Measurements from ENCODE around the gene SYCP2.
"Not testable (repeated sequence)": the region's sequence is repeated elsewhere in the genome, so short reads cannot be mapped to it uniquely, and the experiment has no call there.

Gene SYCP2

DNA sequence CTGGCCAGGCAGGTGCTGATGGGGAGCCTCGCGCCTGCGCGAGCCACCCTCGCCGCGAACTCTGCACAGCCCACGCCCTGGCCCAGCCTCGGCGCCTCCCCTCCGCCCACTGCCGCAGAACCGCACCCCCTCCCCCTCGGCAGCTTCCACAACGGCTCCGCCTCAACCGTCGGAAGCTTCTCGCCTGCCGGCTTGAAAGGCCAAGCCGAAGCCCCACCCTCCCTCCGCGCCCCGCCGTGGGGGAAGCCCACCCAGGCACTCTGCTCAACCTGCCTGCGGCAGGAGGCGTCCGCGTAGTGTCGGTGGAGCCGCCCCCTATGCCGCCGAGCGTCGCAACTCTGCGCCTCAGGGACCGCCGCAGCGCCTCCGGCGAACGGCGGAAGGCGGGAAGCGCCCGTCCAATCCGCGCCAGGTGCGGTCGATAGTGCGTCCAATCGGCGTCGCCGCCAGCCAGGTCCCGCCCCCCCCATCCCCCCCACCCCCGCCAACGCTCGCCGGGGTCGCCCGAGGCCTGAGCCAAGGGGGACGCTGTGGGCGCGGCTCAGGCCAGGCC is at the start of gene SYCP2:
TSS of gene SYCP2 (minus strand) at position 342 of the 553 bp plus-strand sequence. CDS start 11,224 bp downstream, outside the sequence.
- no peak for DNase-seq

GRCh38 chr20:59983076-59983475 is 49.6 kb upstream of the SYCP2 start:
- no peak for DNase-seq

- no peak for DNase-seq
These were observed 43.6 kb upstream of the SYCP2 start for GRCh38 chr20:59977086-59977485.

GRCh38 chr20:59976156-59976782 is 42.8 kb upstream of the SYCP2 start:
- no peak for DNase-seq

DNA sequence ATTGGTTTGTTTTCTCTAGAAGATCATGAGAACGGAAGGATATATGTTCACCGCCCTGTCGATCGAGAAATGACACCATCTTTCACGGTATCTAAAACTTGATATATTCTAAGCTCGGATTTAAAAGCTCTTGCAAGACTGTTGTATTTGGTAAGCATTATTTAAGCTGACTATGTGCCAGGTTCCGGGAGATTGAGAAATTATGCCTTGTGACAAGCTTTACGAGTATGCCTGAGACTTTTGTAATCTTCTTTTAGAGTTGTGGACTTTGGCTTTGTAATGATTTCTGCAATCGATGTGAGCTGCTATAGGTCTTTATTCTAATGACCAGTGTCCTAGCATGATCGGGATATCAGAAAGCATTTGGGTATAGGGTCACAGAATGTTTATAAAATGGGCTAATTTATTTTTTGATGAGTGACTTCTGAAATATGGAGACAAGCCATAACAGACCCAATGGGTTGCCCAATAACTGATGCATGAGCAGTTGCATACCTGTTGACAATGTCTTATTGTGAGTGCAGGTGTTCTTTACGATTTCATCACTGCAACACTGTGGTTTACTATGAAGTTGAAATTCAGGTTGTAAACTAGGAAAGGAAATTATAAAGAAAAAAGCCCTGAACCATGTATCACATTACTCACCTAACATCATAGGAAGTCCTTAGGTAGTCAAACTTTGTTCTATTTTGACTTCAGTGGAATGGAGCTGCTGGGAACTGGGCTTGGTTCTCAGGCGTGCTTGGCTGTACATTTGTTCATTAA is 38.8 kb upstream of the SYCP2 start:
- no peak for DNase-seq

DNA sequence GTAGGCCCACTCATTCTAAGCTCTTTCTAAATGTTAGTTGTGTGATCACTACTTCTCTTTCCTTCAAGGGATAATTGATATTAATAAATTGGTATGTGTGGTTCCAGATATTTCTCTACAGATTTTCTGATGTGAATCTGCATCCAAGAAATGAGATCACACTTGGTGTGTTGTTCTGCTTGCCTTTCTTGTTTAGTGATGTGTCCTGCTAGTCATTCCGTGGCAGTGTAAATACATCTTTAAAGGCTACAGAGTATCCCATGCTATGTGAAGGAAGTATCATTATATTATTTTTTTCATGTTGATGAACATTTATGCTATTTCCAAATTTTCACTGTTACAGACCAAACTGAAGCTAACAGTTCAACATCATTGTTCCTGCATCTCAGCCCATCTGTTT is 38.0 kb upstream of the SYCP2 start:
- no peak for DNase-seq

DNA sequence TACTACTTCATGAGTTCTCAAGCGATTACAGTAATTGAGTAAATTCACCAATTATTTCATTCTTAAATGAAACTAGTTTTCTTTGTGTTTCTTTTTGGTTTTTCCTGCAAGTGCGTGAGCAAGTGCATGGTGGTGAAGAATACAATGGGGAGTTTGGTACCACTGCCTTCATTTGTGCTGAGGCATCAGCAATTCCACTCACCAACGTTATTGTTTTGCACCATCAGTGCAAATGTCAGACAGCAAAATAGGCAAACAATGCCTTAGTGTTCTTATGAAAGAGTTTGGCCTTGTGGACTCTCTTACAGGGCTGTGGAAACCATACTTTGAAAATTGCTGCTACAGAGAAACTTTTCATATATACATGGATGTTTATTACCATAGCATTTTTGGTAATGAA is 33.0 kb upstream of the SYCP2 start:
- no peak for DNase-seq

GRCh38 chr20:59962155-59962554 is 28.7 kb upstream of the SYCP2 start:
- no peak for DNase-seq

DNA sequence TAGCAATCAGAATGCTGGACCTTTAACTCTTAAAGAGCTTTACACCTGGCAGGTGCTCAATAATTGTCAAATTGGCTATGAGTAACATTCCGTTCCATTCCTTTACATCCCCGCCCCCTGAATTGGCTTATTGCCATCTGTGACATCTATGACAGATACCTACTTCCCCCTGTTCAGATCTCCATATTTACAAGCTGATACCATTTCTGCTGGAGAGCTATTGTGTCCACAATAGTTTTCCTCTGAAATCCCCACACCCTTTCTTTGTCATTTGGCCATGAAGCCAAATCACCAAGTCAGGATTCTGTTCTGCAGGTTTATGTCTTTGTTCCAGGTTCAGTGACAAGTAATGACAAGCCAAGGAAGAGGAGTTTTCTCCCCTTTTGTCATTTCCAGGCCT is 28.0 kb upstream of the SYCP2 start:
- DNase-seq: no peak

GRCh38 chr20:59958626-59959025 is 25.2 kb upstream of the SYCP2 start:
- DNase-seq: peak; percentile 43

- DNase-seq: peak; percentile 82
These were observed 24.7 kb upstream of the SYCP2 start, which contains the start of gene CDH26 for GRCh38 chr20:59958123-59958522. Gene CDH26, plus strand, starts transcription at chr20:59958423. Its CDS starts 304 bp downstream, at chr20:59958727.

- not testable (repeated sequence) for DNase-seq
These were observed 24.1 kb upstream of the SYCP2 start for GRCh38 chr20:59957568-59957967.

- DNase-seq: no peak
These were observed 21.8 kb upstream of the SYCP2 start for GRCh38 chr20:59955131-59955796.

DNA sequence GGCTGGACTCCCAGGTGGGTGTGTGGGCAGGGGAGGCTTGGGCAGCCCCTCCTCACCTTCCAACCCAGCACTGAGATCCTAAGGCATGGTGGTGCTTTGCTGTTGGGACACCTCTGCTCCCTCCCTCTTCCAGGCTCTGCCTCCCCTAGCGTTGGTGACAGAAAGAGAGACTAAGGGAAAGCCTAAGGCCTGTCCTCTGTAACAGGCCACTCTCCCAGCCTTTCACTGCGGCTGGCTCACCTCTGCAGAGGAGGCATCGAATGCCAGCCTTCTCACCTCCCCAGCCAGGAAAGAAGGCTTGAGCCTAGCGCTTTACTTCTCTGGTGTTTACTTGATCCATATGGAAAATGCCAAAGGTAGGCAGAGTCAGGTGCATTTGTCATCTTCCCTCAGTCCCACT is 21.3 kb upstream of the SYCP2 start:
- no peak for DNase-seq

GRCh38 chr20:59949911-59950310 is 16.5 kb upstream of the SYCP2 start:
- no peak for DNase-seq

DNA sequence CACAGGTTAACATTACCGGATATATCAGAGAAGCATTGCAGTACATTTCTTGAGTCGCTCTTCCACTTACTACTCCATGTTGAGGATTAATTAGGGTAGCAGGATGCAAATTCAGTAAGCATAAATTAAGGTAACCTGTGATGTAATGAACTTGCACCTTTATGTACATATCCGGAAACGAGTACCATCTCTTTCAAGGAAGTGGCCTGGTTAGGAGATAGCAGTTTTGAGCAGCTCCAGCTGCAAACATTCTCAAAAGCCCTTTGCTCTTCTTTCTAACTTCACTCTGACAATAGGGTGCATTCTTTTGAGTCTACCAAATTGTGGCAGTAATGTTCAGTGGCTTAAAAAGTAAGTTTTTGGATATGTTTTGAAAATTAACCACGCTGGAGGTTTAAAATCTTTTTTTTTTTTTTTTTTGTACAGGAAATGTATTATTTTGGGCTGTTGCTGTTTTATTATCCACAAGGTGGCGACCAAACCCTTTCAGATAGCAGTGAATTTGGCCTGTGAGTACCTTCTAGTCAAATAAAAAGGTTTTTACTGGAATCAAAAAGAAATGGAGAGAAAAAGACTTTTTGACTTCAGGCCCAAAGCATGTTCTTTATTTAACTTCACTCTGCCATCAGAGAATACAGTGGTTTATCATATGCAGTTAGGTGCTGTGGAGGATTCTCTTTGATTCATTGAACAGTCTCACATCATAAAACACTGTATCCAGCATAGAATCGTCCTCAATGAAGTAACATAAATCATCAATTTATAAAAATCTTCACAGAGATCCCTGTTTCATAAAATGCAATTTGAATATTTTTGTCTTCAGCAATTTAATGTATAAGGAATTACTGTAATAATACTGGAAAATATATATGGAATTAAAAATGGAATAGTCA is 15.6 kb upstream of the SYCP2 start:
- DNase-seq: peak; percentile 45

- no peak for DNase-seq
These were observed 14.8 kb upstream of the SYCP2 start for GRCh38 chr20:59948212-59948611.

- no peak for DNase-seq
These were observed 13.9 kb upstream of the SYCP2 start for GRCh38 chr20:59947376-59947775.

- no peak for DNase-seq
These were observed 12.3 kb upstream of the SYCP2 start for GRCh38 chr20:59945731-59946130.

DNA sequence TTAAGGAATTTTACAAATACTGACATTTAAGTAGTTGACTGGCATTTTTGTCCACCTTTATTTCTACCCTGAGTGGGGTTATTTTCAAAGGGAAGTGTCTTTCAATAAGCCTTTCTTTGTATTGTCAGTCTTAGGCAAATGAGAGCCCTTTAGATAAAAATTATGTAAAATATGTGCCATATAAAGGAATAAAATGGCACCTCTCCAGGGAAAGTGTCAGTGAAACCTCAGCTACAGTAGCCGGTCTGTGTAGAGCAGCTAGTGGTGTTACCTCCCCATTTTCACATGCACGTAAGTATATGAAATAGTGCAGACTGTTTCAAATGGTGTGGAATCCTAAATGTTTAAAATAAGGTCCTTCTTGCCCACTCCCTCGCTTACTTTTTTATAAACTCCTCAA is 11.7 kb upstream of the SYCP2 start:
- DNase-seq: peak; percentile 21

DNA sequence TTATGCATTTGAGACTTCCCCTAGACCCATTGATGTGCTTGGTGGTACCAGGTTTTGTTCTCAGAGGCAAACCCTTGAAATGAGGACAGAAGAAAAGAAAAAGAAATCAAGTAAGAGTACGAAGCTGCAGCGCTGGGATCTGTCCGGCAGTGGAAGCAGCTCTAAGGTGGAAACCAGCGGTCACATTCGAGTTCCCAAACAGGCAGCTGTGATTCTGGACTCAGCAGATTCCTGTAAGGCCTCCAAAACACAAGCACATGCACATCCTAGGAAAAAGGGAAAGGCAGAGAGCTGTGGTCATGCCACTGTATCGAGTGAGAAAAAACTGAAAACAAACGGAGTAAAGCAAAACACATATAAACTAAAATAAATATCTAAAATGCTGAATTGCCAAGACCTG is 11.3 kb upstream of the SYCP2 start:
- DNase-seq: no peak

GRCh38 chr20:59942245-59942644 is 8.8 kb upstream of the SYCP2 start:
- DNase-seq: no peak

DNA sequence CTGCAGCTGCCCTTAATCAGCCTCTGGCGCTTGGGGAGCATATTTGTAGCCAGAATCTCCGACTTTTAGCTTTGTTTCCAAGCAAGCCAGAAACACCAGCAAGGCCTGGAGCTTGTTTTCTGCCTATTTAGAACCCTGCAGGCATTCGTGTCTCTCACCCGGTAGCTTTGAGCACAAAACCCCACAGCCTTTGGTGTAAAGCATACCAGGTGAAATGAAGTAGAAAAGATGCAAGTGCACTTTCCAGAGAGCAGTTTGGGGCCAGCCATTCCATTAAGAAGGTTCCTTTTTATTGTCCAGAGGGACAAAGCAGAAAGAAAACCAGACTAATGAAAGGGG is 7.5 kb upstream of the SYCP2 start:
- DNase-seq: no peak

Measured in NCI-H2029 treated with DMSO at 0.1 percent for 48 hours (cell line).